Measurements from ENCODE around the gene ESPN.
"Not testable (repeated sequence)": the region's sequence is repeated elsewhere in the genome, so short reads cannot be mapped to it uniquely, and the experiment has no call there.

DNA sequence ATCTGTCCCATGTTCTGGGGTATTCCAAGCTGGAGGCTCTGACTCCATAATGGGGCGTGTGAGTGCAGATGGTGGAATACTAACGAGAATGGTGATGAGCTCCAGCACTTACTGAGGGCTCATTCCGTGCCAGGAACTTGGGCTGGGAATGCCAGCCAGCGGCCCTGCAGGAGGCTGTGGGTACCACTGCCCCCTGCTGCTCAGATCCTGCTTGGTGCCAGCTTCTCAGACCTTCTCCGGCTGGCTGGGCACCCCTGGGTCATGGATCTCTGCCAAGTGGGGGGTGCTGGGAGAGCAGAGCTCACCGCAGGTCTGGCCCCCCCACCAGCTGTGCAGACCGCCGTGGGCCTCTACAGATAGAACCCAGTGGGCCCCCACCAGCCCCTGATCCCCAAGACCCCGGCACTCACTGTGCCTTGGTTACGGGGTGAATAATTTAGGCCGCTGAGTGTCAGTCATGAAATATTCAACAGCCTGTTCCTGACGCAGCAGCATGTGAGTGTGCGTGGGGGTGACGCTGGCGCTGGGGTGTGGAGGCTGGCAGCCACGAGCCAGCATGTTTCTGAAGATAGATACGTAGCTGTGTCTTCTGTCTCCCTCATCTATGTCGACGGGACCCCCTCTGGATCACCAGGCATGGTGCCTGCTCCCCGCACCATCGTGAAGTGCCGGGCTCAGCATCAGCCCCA lies 12.6 kb downstream of the ESPN start:
- TF ChIP-seq, protein P1, sequence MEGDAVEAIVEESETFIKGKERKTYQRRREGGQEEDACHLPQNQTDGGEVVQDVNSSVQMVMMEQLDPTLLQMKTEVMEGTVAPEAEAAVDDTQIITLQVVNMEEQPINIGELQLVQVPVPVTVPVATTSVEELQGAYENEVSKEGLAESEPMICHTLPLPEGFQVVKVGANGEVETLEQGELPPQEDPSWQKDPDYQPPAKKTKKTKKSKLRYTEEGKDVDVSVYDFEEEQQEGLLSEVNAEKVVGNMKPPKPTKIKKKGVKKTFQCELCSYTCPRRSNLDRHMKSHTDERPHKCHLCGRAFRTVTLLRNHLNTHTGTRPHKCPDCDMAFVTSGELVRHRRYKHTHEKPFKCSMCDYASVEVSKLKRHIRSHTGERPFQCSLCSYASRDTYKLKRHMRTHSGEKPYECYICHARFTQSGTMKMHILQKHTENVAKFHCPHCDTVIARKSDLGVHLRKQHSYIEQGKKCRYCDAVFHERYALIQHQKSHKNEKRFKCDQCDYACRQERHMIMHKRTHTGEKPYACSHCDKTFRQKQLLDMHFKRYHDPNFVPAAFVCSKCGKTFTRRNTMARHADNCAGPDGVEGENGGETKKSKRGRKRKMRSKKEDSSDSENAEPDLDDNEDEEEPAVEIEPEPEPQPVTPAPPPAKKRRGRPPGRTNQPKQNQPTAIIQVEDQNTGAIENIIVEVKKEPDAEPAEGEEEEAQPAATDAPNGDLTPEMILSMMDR (IDR thresholded peaks at IDR 0.05; ENCODE audit: poor library complexity): not testable (repeated sequence)
- TF ChIP-seq EZH2 (IDR thresholded peaks at IDR 0.05; ENCODE audit: borderline replicate concordance): not testable (repeated sequence)
